HEK293 (cell line): ENCODE measurements around the gene NOS1AP.

Experiments used
- CTCF ChIP-seq: fragments of 450-650 bp; formaldehyde crosslinking; IDR thresholded peaks from 2 replicates; pipeline ENCODE4 v1.5.1; 2016; ENCODE audit warnings: missing biosample characterization, missing genetic modification characterization
- GLI4 ChIP-seq: fragments of 450-650 bp; formaldehyde crosslinking; IDR thresholded peaks from 2 replicates; pipeline ENCODE4 v1.5.1; 2016; ENCODE audit warnings: missing biosample characterization, missing genetic modification characterization
- PRDM4 ChIP-seq: fragments of 450-650 bp; formaldehyde crosslinking; IDR thresholded peaks from 2 replicates; pipeline ENCODE4 v1.5.1; 2017; ENCODE audit warnings: missing biosample characterization, missing genetic modification characterization
- SP7 ChIP-seq: fragments of 450-650 bp; formaldehyde crosslinking; IDR thresholded peaks from 2 replicates; pipeline ENCODE4 v1.5.1; 2016; ENCODE audit warnings: missing biosample characterization, missing genetic modification characterization
- YY1 ChIP-seq: fragments of 450-650 bp; formaldehyde crosslinking; IDR thresholded peaks from 2 replicates; pipeline ENCODE4 v1.5.1; 2018; ENCODE audit warnings: missing biosample characterization, missing genetic modification characterization
- ZBTB44 ChIP-seq: fragments of 450-650 bp; IDR thresholded peaks from 2 replicates; pipeline ENCODE4 v1.5.1; 2018; ENCODE audit warnings: missing biosample characterization, mild to moderate bottlenecking, missing genetic modification characterization
- ZEB2 ChIP-seq: fragments of 450-650 bp; formaldehyde crosslinking; IDR thresholded peaks from 2 replicates; pipeline ENCODE4 v1.5.1; 2016; ENCODE audit warnings: missing biosample characterization, missing genetic modification characterization
- ZNF121 ChIP-seq: fragments of 450-650 bp; formaldehyde crosslinking; IDR thresholded peaks from 2 replicates; pipeline ENCODE4 v1.5.1; 2016; ENCODE audit warnings: missing biosample characterization, missing genetic modification characterization
- ZNF221 ChIP-seq: fragments of 450-650 bp; formaldehyde crosslinking; IDR thresholded peaks from 2 replicates; pipeline ENCODE4 v1.5.1; 2017; ENCODE audit warnings: missing biosample characterization, missing genetic modification characterization, borderline replicate concordance
- ZNF426 ChIP-seq: fragments of 450-650 bp; formaldehyde crosslinking; IDR thresholded peaks from 2 replicates; pipeline ENCODE4 v1.5.1; 2017; ENCODE audit warnings: missing biosample characterization, missing genetic modification characterization, mild to moderate bottlenecking, inconsistent platforms, moderate library complexity
- ZNF585B ChIP-seq: fragments of 450-650 bp; formaldehyde crosslinking; IDR thresholded peaks from 2 replicates; pipeline ENCODE4 v1.5.1; 2016; ENCODE audit warnings: missing biosample characterization, missing genetic modification characterization
- ZNF677 ChIP-seq: fragments of 450-650 bp; IDR thresholded peaks from 2 replicates; pipeline ENCODE4 v1.5.0; 2018; ENCODE audit warnings: missing biosample characterization, mild to moderate bottlenecking, missing genetic modification characterization, moderate library complexity
- ZSCAN30 ChIP-seq: fragments of 450-650 bp; IDR thresholded peaks from 2 replicates; pipeline ENCODE4 v1.5.1; 2018; ENCODE audit warnings: missing biosample characterization, mild to moderate bottlenecking, missing genetic modification characterization, moderate library complexity
- TF ChIP-seq, protein P1 (sequence below): fragments of 450-650 bp; formaldehyde crosslinking; optimal IDR thresholded peaks from 2 replicates; pipeline ENCODE3; 2016; ENCODE audit warnings: missing biosample characterization, mild to moderate bottlenecking, missing genetic modification characterization

DNA sequence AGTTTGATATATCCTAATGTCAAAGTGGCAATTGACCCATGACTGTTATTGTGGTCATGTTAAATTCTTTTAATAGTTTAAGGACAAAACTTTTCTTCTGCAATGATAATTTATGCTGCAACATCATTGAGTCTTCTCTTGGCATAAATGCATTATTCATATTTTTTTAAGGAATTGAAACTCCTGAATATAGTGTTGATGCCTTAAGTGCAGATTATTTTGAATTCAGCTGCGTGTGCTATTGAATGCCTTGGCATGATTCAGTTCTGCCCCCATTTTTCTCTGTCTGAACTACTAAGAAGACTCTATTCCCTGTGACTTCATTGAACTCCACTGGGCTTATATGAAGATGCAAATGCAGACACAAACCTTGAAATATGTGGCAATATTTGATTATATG is 22.6 kb upstream of the NOS1AP start:
- TF ChIP-seq ZNF426 (tag by site-specific recombination) = no peak
- TF ChIP-seq ZNF221 = no peak
- TF ChIP-seq ZBTB44 = no peak
- no peak for TF ChIP-seq CTCF (tag by site-specific recombination)
- TF ChIP-seq PRDM4 (tag by site-specific recombination) = no peak
- TF ChIP-seq YY1 = no peak
- TF ChIP-seq SP7 (tag by site-specific recombination) = no peak
- no peak for TF ChIP-seq ZNF585B (tag by site-specific recombination)
- TF ChIP-seq GLI4 (tag by site-specific recombination) = no peak
- TF ChIP-seq, protein P1, sequence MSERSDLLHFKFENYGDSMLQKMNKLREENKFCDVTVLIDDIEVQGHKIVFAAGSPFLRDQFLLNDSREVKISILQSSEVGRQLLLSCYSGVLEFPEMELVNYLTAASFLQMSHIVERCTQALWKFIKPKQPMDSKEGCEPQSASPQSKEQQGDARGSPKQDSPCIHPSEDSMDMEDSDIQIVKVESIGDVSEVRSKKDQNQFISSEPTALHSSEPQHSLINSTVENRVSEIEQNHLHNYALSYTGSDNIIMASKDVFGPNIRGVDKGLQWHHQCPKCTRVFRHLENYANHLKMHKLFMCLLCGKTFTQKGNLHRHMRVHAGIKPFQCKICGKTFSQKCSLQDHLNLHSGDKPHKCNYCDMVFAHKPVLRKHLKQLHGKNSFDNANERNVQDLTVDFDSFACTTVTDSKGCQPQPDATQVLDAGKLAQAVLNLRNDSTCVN (tag by site-specific recombination) = no peak
- TF ChIP-seq ZEB2 = no peak
- no peak for TF ChIP-seq ZNF121 (tag by site-specific recombination)
- no peak for TF ChIP-seq ZSCAN30 (tag by site-specific recombination)
- no peak for TF ChIP-seq ZNF677 (tag by site-specific recombination)
